ENCODE results near the gene PRR20G.
"Not testable (repeated sequence)": the region's sequence is repeated elsewhere in the genome, so short reads cannot be mapped to it uniquely, and the experiment has no call there.

The PRR20G gene

GRCh38 chr3:127304121-127304744 lies 16.4 kb upstream of the PRR20G start:
- in situ Hi-C loops (cut with HindIII; ENCODE audit: low sequenced_read_pairs): no loop called here

- in situ Hi-C loops (cut with HindIII; ENCODE audit: low sequenced_read_pairs): no loop called here
These were observed 11.4 kb upstream of the PRR20G start for GRCh38 chr3:127299276-127299675.

GRCh38 chr3:127296959-127297358 lies 9.1 kb upstream of the PRR20G start:
- in situ Hi-C loops (cut with HindIII; ENCODE audit: low sequenced_read_pairs): no loop called here

- in situ Hi-C loops (cut with HindIII; ENCODE audit: low sequenced_read_pairs): no loop called here
These were observed 8.3 kb upstream of the PRR20G start for GRCh38 chr3:127296166-127296565.

- in situ Hi-C loops (cut with HindIII; ENCODE audit: low sequenced_read_pairs): not testable (repeated sequence)
These were observed 5.8 kb upstream of the PRR20G start for GRCh38 chr3:127293650-127294049.

- in situ Hi-C loops (cut with HindIII; ENCODE audit: low sequenced_read_pairs): no loop called here
These were observed 3.8 kb upstream of the PRR20G start for GRCh38 chr3:127291611-127292010.

GRCh38 chr3:127291114-127291513 lies 3.3 kb upstream of the PRR20G start:
- in situ Hi-C loops (cut with HindIII; ENCODE audit: low sequenced_read_pairs): no loop called here

- in situ Hi-C loops (cut with HindIII; ENCODE audit: low sequenced_read_pairs): no loop called here
These were observed 2.1 kb upstream of the PRR20G start for GRCh38 chr3:127289706-127290575.

- in situ Hi-C loops (cut with HindIII; ENCODE audit: low sequenced_read_pairs): no loop called here
These were observed 1.3 kb upstream of the PRR20G start for GRCh38 chr3:127288921-127289705.

GRCh38 chr3:127288343-127288742 lies 497 bp upstream of the PRR20G start:
- in situ Hi-C loops (cut with HindIII; ENCODE audit: low sequenced_read_pairs): no loop called here

- in situ Hi-C loops (cut with HindIII; ENCODE audit: low sequenced_read_pairs): no loop called here
These were observed 1.2 kb downstream of the PRR20G start for GRCh38 chr3:127286571-127287140.

GRCh38 chr3:127284258-127284657 lies 3.6 kb downstream of the PRR20G start:
- in situ Hi-C loops (cut with HindIII; ENCODE audit: low sequenced_read_pairs): no loop called here

GRCh38 chr3:127277561-127277960 lies 10.3 kb downstream of the PRR20G start:
- in situ Hi-C loops (cut with HindIII; ENCODE audit: low sequenced_read_pairs): no loop called here

GRCh38 chr3:127276995-127277394 lies 10.9 kb downstream of the PRR20G start:
- in situ Hi-C loops (cut with HindIII; ENCODE audit: low sequenced_read_pairs): no loop called here

- in situ Hi-C loops (cut with HindIII; ENCODE audit: low sequenced_read_pairs): no loop called here
These were observed 11.4 kb downstream of the PRR20G start for GRCh38 chr3:127276396-127276795.

- in situ Hi-C loops (cut with HindIII; ENCODE audit: low sequenced_read_pairs): no loop called here
These were observed 12.5 kb downstream of the PRR20G start for GRCh38 chr3:127275287-127275781.

GRCh38 chr3:127274200-127274760 lies 13.6 kb downstream of the PRR20G start:
- in situ Hi-C loops (cut with HindIII; ENCODE audit: low sequenced_read_pairs): no loop called here

- in situ Hi-C loops (cut with HindIII; ENCODE audit: low sequenced_read_pairs): no loop called here
These were observed 14.6 kb downstream of the PRR20G start for GRCh38 chr3:127273206-127273605.

- in situ Hi-C loops (cut with HindIII; ENCODE audit: low sequenced_read_pairs): no loop called here
These were observed 21.7 kb downstream of the PRR20G start for GRCh38 chr3:127266186-127266585.

- in situ Hi-C loops (cut with HindIII; ENCODE audit: low sequenced_read_pairs): no loop called here
These were observed 22.3 kb downstream of the PRR20G start for GRCh38 chr3:127265581-127265981.
